Trophoblast cell (in vitro differentiated cells and primary cell): ENCODE results near the gene FCAMR.

Experiments used
- DNase-seq, 2 donors: peaks; one replicate each; pipeline ENCODE4 v3.0.0-alpha.2; 2016
- H2AFZ ChIP-seq: 2 replicates; pipeline ENCODE4 v1.6.1; 2013; ENCODE audit warnings: low read length, moderate library complexity, mild to moderate bottlenecking; ENCODE audit not compliant: insufficient read depth, poor library complexity
- H2AK5ac ChIP-seq: 2 replicates; pipeline ENCODE4 v1.6.1; 2013; ENCODE audit warnings: mild to moderate bottlenecking, low read length
- H2BK120ac ChIP-seq: 2 replicates; pipeline ENCODE4 v1.6.1; 2013; ENCODE audit warnings: low read length, mild to moderate bottlenecking, moderate library complexity; ENCODE audit not compliant: insufficient read depth, poor library complexity
- H2BK12ac ChIP-seq: 2 replicates; pipeline ENCODE4 v1.6.1; 2013; ENCODE audit warnings: mild to moderate bottlenecking, low read length, moderate library complexity
- H2BK5ac ChIP-seq: 2 replicates; pipeline ENCODE4 v1.6.1; 2013; ENCODE audit warnings: low read length, low read depth, moderate library complexity, mild to moderate bottlenecking; ENCODE audit not compliant: poor library complexity
- H3K14ac ChIP-seq: 2 replicates; pipeline ENCODE4 v1.6.1; 2013; ENCODE audit warnings: mild to moderate bottlenecking, low read length
- H3K18ac ChIP-seq: 2 replicates; pipeline ENCODE4 v1.6.1; 2013; ENCODE audit warnings: mild to moderate bottlenecking, low read length
- H3K23ac ChIP-seq: 2 replicates; pipeline ENCODE4 v1.6.1; 2013; ENCODE audit warnings: low read length
- H3K27ac ChIP-seq: 2 replicates; pipeline ENCODE4 v1.5.1; 2013; ENCODE audit warnings: low read depth, mild to moderate bottlenecking, inconsistent platforms, low read length, moderate library complexity
- H3K27me3 ChIP-seq: 2 replicates; pipeline ENCODE4 v1.6.1; 2013; ENCODE audit warnings: inconsistent platforms, mild to moderate bottlenecking, low read length, moderate library complexity; ENCODE audit not compliant: insufficient read depth
- H3K36me3 ChIP-seq, 2 experiments: 1 replicate in 1 of 2; 2 replicates in 1 of 2; pipeline ENCODE4 v1.6.1; 2013; ENCODE audit warnings: low read length in 2 of 2, mild to moderate bottlenecking in 2 of 2, moderate library complexity in 1 of 2; ENCODE audit not compliant: insufficient read depth in 2 of 2, control insufficient read depth in 1 of 2
- H3K4ac ChIP-seq: 2 replicates; pipeline ENCODE4 v1.6.1; 2013; ENCODE audit warnings: low read depth, mild to moderate bottlenecking, low read length, moderate library complexity
- H3K4me1 ChIP-seq, 2 experiments: 1 replicate in 1 of 2; 2 replicates in 1 of 2; pipeline ENCODE4 v1.6.1; 2013; ENCODE audit warnings: low read length in 2 of 2, mild to moderate bottlenecking in 2 of 2, moderate library complexity in 1 of 2; ENCODE audit not compliant: insufficient read depth in 2 of 2, control insufficient read depth in 1 of 2
- H3K4me2 ChIP-seq: 2 replicates; pipeline ENCODE4 v1.6.1; 2013; ENCODE audit warnings: inconsistent platforms, mild to moderate bottlenecking, low read length, moderate library complexity
- H3K4me3 ChIP-seq: 2 replicates; pipeline ENCODE4 v1.5.1; 2013; ENCODE audit warnings: mild to moderate bottlenecking, low read depth, low read length, inconsistent platforms
- H3K79me1 ChIP-seq: one replicate; pipeline ENCODE4 v1.6.1; 2013; ENCODE audit warnings: low read length
- H3K79me2 ChIP-seq: 2 replicates; pipeline ENCODE4 v1.6.1; 2013; ENCODE audit warnings: low read length, mild to moderate bottlenecking; ENCODE audit not compliant: control insufficient read depth, insufficient read depth, poor library complexity
- H3K9ac ChIP-seq: 2 replicates; pipeline ENCODE4 v1.6.1; 2013; ENCODE audit warnings: mild to moderate bottlenecking, low read length
- H3K9me3 ChIP-seq: 2 replicates; pipeline ENCODE4 v1.6.1; 2013; ENCODE audit warnings: low read depth, mild to moderate bottlenecking, control low read depth, inconsistent platforms, low read length; ENCODE audit not compliant: insufficient read depth
- H4K12ac ChIP-seq: 2 replicates; pipeline ENCODE4 v1.6.1; 2013; ENCODE audit warnings: low read depth, mild to moderate bottlenecking, low read length, moderate library complexity
- H4K8ac ChIP-seq: 2 replicates; pipeline ENCODE4 v1.6.1; 2013; ENCODE audit warnings: low read depth, mild to moderate bottlenecking, low read length, moderate library complexity
- H4K91ac ChIP-seq: one replicate; pipeline ENCODE4 v1.6.1; 2013; ENCODE audit warnings: low read depth, mild to moderate bottlenecking, low read length, moderate library complexity
- WGBS: extraction: QIAGEN DNeasy Blood & Tissue Kit; methylation state at CpG from one replicate; pipeline ENCODE4 v1.1.7; 2013; ENCODE audit warnings: missing lambda C conversion rate; ENCODE audit not compliant: insufficient read length, insufficient coverage; ENCODE audit errors: extremely low coverage; 5-methylcytosine and 5-hydroxymethylcytosine counted together

FCAMR gene

GRCh38 chr1:206918076-206918475 is 52.2 kb downstream of the FCAMR start:
- Histone ChIP-seq H3K4me2 (no peak overlapping the region), H3K36me3 (no peaks in the 10 kb centered on the region), H3K9me3 (peaks cover 1% of the 10 kb centered on the region), H2BK5ac (no peak overlapping the region), H3K27me3 (no peaks in the 10 kb centered on the region), H4K12ac (no peak overlapping the region), H3K9ac (no peak overlapping the region), H3K79me1 (no peaks in the 10 kb centered on the region), H3K4ac (no peak overlapping the region), H2BK12ac (no peak overlapping the region), H3K4me3 (no peak overlapping the region), H3K27ac (no peak overlapping the region), H3K18ac (no peak overlapping the region), H4K91ac (no peak overlapping the region), H2BK120ac (no peak overlapping the region), H2AFZ (no peak overlapping the region), H3K14ac (no peak overlapping the region), H2AK5ac (no peak overlapping the region), H3K79me2 (no peaks in the 10 kb centered on the region), H3K23ac (no peak overlapping the region), H3K4me1 (no peaks in the 10 kb centered on the region), H4K8ac (no peak overlapping the region)
- WGBS = no CpG with 5 or more reads among the region's 3 CpGs
- DNase-seq = no peak

- Histone ChIP-seq H3K36me3 (no peaks in the 10 kb centered on the region), H2AFZ (no peak overlapping the region), H3K4me1 (no peaks in the 10 kb centered on the region), H2BK5ac (no peak overlapping the region), H3K4me2 (no peak overlapping the region), H3K27ac (no peak overlapping the region), H3K4me3 (no peak overlapping the region), H3K18ac (no peak overlapping the region), H2AK5ac (no peak overlapping the region), H2BK120ac (no peak overlapping the region), H3K9ac (no peak overlapping the region), H3K4ac (no peak overlapping the region), H3K9me3 (no peaks in the 10 kb centered on the region), H3K14ac (no peak overlapping the region), H3K23ac (no peak overlapping the region), H3K27me3 (no peaks in the 10 kb centered on the region), H3K79me1 (no peaks in the 10 kb centered on the region), H4K91ac (no peak overlapping the region), H3K79me2 (no peaks in the 10 kb centered on the region), H4K12ac (no peak overlapping the region), H2BK12ac (no peak overlapping the region), H4K8ac (no peak overlapping the region)
- WGBS = no CpG with 5 or more reads among the region's 8 CpGs
- no peak for DNase-seq
Observed at GRCh38 chr1:206916000-206916709, 54.1 kb downstream of the FCAMR start.

GRCh38 chr1:206915030-206915735 is 55.1 kb downstream of the FCAMR start:
- Histone ChIP-seq H3K4me2 (no peak overlapping the region), H3K4me1 (no peaks in the 10 kb centered on the region), H3K4me3 (no peak overlapping the region), H4K8ac (no peak overlapping the region), H2BK120ac (no peak overlapping the region), H3K18ac (no peak overlapping the region), H4K91ac (no peak overlapping the region), H3K27ac (no peak overlapping the region), H3K79me2 (no peaks in the 10 kb centered on the region), H2BK12ac (no peak overlapping the region), H3K27me3 (peaks cover 1% of the 10 kb centered on the region), H3K4ac (no peak overlapping the region), H3K36me3 (no peaks in the 10 kb centered on the region), H3K9me3 (no peaks in the 10 kb centered on the region), H3K14ac (no peak overlapping the region), H2BK5ac (no peak overlapping the region), H3K23ac (no peak overlapping the region), H2AFZ (no peak overlapping the region), H3K9ac (no peak overlapping the region), H3K79me1 (no peaks in the 10 kb centered on the region), H2AK5ac (no peak overlapping the region), H4K12ac (no peak overlapping the region)
- WGBS = no CpG with 5 or more reads among the region's 15 CpGs
- DNase-seq = no peak

- Histone ChIP-seq H4K8ac (no peak overlapping the region), H3K23ac (no peak overlapping the region), H2BK5ac (no peak overlapping the region), H2BK120ac (no peak overlapping the region), H3K4me2 (no peak overlapping the region), H3K79me1 (no peaks in the 10 kb centered on the region), H2BK12ac (no peak overlapping the region), H2AFZ (no peak overlapping the region), H3K14ac (no peak overlapping the region), H4K91ac (no peak overlapping the region), H3K9me3 (no peaks in the 10 kb centered on the region), H3K27ac (no peak overlapping the region), H3K9ac (no peak overlapping the region), H3K4me3 (no peak overlapping the region), H2AK5ac (no peak overlapping the region), H3K4ac (no peak overlapping the region), H3K36me3 (no peaks in the 10 kb centered on the region), H3K79me2 (no peaks in the 10 kb centered on the region), H3K4me1 (peaks cover 5 to 6% of the 10 kb centered on the region in 2 experiments), H3K27me3 (peaks cover 11% of the 10 kb centered on the region), H4K12ac (no peak overlapping the region), H3K18ac (no peak overlapping the region)
- DNase-seq = no peak
- no CpG with 5 or more reads among the region's 12 CpGs for WGBS
Observed at GRCh38 chr1:206913766-206914537, 56.3 kb downstream of the FCAMR start.
